RPMI7951 (cell line): ENCODE measurements around the gene SCG5. TPM values are rescaled to one million over a fixed set of nuclear protein-coding genes. Genes with fewer than 3 reads are reported as not detected.
A peak's percentile ranks its signal among the peaks of the same experiment; 100 is the strongest.

Experiments used
- DNase-seq: peaks from one replicate; pipeline ENCODE4 v3.0.0-alpha.2; 2012; ENCODE audit warnings: low read depth
- total RNA-seq: library from RNA; depleted of rRNA; stranded (reverse); fragments of >200 nt; shearing (Covaris generic); gene quantifications from 2 replicates; pipeline ENCODE4 v1.2.3, GENCODE V29; 2014; rRNA removed

Gene SCG5
- total RNA-seq, 1 experiment from 2014 or later = 99.1 TPM

GRCh38 chr15:32723171-32723948, 81.8 kb downstream of the SCG5 start:
- DNase-seq = no peak

GRCh38 chr15:32729700-32730395, 88.3 kb downstream of the SCG5 start:
- peak; percentile 32 for DNase-seq

- peak; percentile 29 for DNase-seq
Measured at GRCh38 chr15:32730677-32731654, 89.5 kb downstream of the SCG5 start.

DNA sequence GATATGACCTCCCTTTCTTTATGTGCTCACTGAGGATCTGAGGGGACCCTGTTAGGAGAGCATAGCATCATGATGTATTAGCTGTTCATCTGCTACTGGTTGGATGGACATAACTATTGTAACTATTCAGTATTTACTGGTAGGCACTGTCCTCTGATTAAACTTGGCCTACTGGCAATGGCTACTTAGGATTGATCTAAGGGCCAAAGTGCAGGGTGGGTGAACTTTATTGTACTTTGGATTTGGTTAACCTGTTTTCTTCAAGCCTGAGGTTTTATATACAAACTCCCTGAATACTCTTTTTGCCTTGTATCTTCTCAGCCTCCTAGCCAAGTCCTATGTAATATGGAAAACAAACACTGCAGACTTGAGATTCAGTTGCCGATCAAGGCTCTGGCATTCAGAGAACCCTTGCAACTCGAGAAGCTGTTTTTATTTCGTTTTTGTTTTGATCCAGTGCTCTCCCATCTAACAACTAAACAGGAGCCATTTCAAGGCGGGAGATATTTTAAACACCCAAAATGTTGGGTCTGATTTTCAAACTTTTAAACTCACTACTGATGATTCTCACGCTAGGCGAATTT, 91.2 kb downstream of the SCG5 start:
- no peak for DNase-seq

DNA sequence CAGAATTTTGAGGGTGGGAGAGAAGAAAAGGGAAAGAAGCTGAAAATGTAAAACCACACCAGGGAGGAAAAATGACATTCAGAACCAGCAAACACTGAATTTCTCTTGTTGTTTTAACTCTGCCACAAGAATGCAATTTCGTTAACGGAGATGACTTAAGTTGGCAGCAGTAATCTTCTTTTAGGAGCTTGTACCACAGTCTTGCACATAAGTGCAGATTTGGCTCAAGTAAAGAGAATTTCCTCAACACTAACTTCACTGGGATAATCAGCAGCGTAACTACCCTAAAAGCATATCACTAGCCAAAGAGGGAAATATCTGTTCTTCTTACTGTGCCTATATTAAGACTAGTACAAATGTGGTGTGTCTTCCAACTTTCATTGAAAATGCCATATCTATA, 91.8 kb downstream of the SCG5 start:
- DNase-seq = peak; percentile 32

- no peak for DNase-seq
Measured at GRCh38 chr15:32735989-32736700, 94.6 kb downstream of the SCG5 start.

DNA sequence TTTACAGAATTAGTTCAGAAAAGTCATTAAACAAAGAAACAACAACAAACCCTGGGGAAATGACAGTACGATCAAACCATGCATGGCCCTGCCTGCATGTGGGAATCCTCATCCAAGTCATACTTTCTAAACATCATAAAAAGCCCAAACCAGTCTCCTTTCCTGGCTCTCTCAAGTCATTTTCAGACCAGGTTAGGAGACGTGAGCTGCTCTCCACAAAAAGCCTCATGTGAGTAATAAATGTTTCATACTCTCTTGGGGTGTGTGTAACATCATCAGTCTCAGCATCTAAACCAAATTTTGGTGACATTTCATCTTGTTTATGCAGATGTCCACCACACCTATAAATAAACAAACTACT, 95.2 kb downstream of the SCG5 start:
- no peak for DNase-seq

DNA sequence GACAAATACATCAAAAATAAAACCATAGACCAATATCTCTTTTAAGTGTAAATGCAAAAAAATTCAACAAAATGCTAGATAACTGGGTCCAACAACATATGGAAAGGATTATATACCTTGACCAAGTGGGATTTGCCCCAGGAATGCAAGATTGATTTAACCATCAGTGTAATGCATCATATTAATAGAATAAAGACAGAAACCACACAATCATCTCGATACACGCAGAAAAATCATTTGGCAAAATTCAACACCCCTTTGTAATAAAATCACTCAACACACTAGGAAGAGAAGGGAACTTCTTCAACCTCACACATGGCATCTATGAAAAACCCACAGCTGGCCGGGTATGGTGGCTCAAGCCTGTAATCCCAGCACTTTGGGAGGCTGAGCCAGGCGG, 95.8 kb downstream of the SCG5 start:
- DNase-seq = no peak

GRCh38 chr15:32738666-32739065, 97.2 kb downstream of the SCG5 start:
- no peak for DNase-seq

GRCh38 chr15:32739522-32740063, 98.1 kb downstream of the SCG5 start:
- DNase-seq = no peak

DNA sequence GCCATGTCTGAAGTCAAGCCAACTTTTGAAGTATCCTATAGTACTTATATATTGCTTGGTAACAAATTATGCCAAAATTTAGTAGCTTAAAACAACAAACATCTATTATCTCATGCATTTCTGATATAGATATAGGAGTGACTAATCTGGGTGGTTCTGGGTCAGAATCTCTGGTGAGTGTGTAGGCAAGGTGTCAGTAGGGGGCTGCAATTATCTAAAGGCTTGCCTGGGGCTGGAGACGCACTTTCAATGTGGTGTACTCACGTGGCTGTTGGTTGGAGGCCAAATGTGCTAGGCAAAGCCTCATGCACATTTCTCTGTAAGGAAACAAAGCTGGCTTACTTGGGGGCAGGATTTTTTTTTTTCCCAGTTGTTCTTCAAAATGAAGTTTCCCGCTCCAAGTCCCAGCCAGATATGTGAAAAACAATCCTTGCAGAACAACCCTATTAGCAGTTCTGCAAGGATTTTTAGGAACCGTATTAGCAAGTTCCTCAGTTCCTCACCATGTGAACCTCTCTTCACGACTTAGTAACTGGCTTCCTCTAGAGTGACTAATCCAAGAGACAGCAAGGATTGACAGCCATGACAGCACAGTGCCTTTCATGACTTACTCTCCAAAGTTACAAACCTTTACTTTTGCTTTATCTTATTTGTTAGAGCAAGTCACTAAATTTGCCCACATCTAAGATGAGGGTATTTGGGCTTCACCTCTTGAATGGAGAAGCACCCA, 102.1 kb downstream of the SCG5 start:
- peak; percentile 89 for DNase-seq

DNA sequence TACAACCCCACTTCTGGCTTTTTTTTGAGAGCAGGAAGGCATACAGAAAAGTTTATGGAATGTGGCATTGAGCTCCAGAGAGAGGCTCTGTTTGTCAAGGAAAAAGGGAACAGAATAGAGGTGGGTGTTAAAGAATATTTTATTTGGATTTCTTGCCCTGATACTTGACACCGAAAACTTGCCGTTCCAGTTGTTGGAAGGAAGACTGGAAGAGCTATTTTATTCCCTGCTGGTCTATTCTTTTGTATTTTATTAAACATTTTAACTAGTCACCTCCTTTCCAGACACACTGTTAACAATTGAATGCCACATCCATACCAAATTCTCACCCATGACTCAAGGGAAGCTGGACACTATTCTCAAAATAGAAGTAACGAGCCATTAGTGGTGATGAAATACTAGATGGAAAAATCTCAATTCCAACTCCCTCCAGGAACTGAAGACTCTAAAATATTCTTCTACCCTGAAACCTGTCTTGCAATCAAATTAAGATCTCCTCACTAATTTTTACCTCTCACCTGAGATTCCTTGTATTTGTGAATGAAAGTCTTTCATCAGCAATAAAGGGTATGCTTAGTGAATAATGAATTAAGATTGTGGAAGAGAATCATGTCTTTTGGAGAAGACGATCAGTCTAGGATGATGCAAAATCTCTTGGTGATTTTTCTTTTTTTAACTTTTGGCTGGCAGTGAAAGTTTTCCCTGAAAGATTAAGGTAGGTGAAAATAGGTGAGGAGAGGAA, 104.8 kb downstream of the SCG5 start:
- DNase-seq = peak; percentile 17

Other genes with a start within 250 kb of the SCG5 start
- gene GOLGA8K, start 238.4 kb upstream of the SCG5 start, total RNA-seq = 0.12 TPM in 1 of 2 replicates, not detected in the other
- 0.10 TPM in 1 of 2 replicates, not detected in the other for gene GOLGA8O, start 186.1 kb upstream of the SCG5 start, total RNA-seq
- gene GOLGA8N, start 48.3 kb upstream of the SCG5 start, total RNA-seq = 0.49 and 0.72 TPM in 2 replicates
- 73.0 and 92.2 TPM in 2 replicates for gene ARHGAP11A, start 26.2 kb upstream of the SCG5 start, total RNA-seq
- gene GREM1, start 76.3 kb downstream of the SCG5 start, total RNA-seq = 68.1 and 79.4 TPM in 2 replicates